SK-N-SH (cell line): ENCODE measurements around the gene PLOD3. TPM values are rescaled to one million over a fixed set of nuclear protein-coding genes. Genes with fewer than 3 reads are reported as not detected.

Experiments
- CTCF ChIA-PET: fragments of 300-600, 350-600 bp; formaldehyde crosslinking; extraction: SDS; loops from one replicate; lab custom pipeline; 2021; lab: Yijun Ruan, JAX
- POLR2A ChIA-PET: fragments of 350-600 bp; sonication (Branson Sonifier 250); formaldehyde crosslinking; extraction: SDS; loops from one replicate; lab custom pipeline; 2020; ENCODE audit warnings: antibody characterized with exemption, inconsistent platforms; lab: Yijun Ruan, JAX
- DNase-seq: peaks from one replicate; pipeline ENCODE4 v3.0.0; 2012
- H2AFZ ChIP-seq: fragments of 200-600 bp; sonication (generic); 2 replicates; pipeline ENCODE4 v1.8.1; 2016; ENCODE audit warnings: antibody characterized with exemption, mild to moderate bottlenecking, low read depth
- H3F3A ChIP-seq: fragments of 200-600 bp; sonication (generic); replicated peaks from 2 replicates; pipeline ENCODE3; 2016; ENCODE audit warnings: antibody characterized with exemption, mild to moderate bottlenecking; ENCODE audit not compliant: insufficient read depth
- H3K27ac ChIP-seq, 2 experiments: fragments of 200-500 bp in 1 of 2; fragments of 200-600 bp in 1 of 2; sonication (Bioruptor generic) in 1 of 2; sonication (generic), shearing (Covaris generic) in 1 of 2; 2 replicates each; pipeline versions ENCODE4 v1.5.1 to v1.6.1; 2014 to 2016; ENCODE audit warnings: low read depth in 2 of 2, inconsistent platforms in 1 of 2, low read length in 1 of 2, mild to moderate bottlenecking in 1 of 2, mixed read lengths in 1 of 2
- H3K27me3 ChIP-seq: fragments of 200-600 bp; sonication (generic), shearing (Covaris generic); 2 replicates; pipeline ENCODE4 v1.6.1; 2016; ENCODE audit warnings: mixed run types; ENCODE audit not compliant: insufficient read depth
- H3K36me3 ChIP-seq, 2 experiments: fragments of 200-500 bp in 1 of 2; fragments of 200-600 bp in 1 of 2; sonication (Bioruptor generic) in 1 of 2; sonication (generic) in 1 of 2; replicated peaks in 1 of 2; 2 replicates each; pipeline versions ENCODE3 to v1.5.1; 2014 to 2016; ENCODE audit warnings: low read length in 1 of 2, mild to moderate bottlenecking in 1 of 2; ENCODE audit not compliant: insufficient read depth in 2 of 2, control insufficient read depth in 1 of 2
- H3K4me1 ChIP-seq, 2 experiments: fragments of 200-500 bp in 1 of 2; fragments of 200-600 bp in 1 of 2; sonication (Bioruptor generic) in 1 of 2; sonication (generic), shearing (Covaris generic) in 1 of 2; 2 replicates each; pipeline versions ENCODE4 v1.5.1 to v1.6.1; 2014 to 2016; ENCODE audit warnings: low read depth in 1 of 2, low read length in 1 of 2, mixed run types in 1 of 2; ENCODE audit not compliant: insufficient read depth in 2 of 2, control insufficient read depth in 1 of 2
- H3K4me2 ChIP-seq: fragments of 200-600 bp; sonication (generic), shearing (Covaris generic); 2 replicates; pipeline ENCODE4 v1.6.1; 2017; ENCODE audit warnings: mixed run types
- H3K4me3 ChIP-seq, 2 experiments: fragments of 200-500 bp in 1 of 2; fragments of 200-600 bp in 1 of 2; sonication (Bioruptor generic) in 1 of 2; sonication (generic), shearing (Covaris generic) in 1 of 2; 2 replicates each; pipeline versions ENCODE4 v1.5.1 to v1.8.1; 2014 to 2016; ENCODE audit warnings: low read depth in 2 of 2, inconsistent platforms in 1 of 2, low read length in 1 of 2, mild to moderate bottlenecking in 1 of 2, mixed read lengths in 1 of 2, moderate library complexity in 1 of 2
- H3K79me2 ChIP-seq: fragments of 200-600 bp; sonication (generic); 2 replicates; pipeline ENCODE4 v1.8.1; 2017; ENCODE audit warnings: mild to moderate bottlenecking; ENCODE audit not compliant: insufficient read depth
- H3K9ac ChIP-seq: fragments of 200-600 bp; sonication (generic); 2 replicates; pipeline ENCODE4 v1.6.1; 2017; ENCODE audit warnings: mixed run types
- H3K9me2 ChIP-seq: fragments of 200-600 bp; sonication (generic); 2 replicates; pipeline ENCODE4 v1.6.1; 2017; ENCODE audit warnings: mixed run types
- H3K9me3 ChIP-seq: fragments of 200-600 bp; sonication (generic); 2 replicates; pipeline ENCODE4 v1.6.1; 2017; ENCODE audit warnings: mixed run types, mild to moderate bottlenecking, moderate library complexity
- H4K20me1 ChIP-seq: fragments of 200-600 bp; sonication (generic); 2 replicates; pipeline ENCODE4 v1.6.1; 2017; ENCODE audit warnings: mild to moderate bottlenecking, mixed run types; ENCODE audit not compliant: insufficient read depth
- EZH2phosphoT487 ChIP-seq: fragments of 200-600 bp; sonication (generic); IDR thresholded peaks from 2 replicates; pipeline ENCODE4 v1.6.1; 2017; ENCODE audit warnings: low read depth, mixed run types, mild to moderate bottlenecking, antibody characterized with exemption, moderate library complexity, borderline replicate concordance
- GABPA ChIP-seq: IDR thresholded peaks from 2 replicates; pipeline ENCODE4 v1.4.0; 2012; ENCODE audit warnings: low read depth, mild to moderate bottlenecking
- MAX ChIP-seq: IDR thresholded peaks from 2 replicates; pipeline ENCODE4 v1.4.0; 2012; ENCODE audit warnings: low read depth
- MEF2A ChIP-seq: IDR thresholded peaks from 2 replicates; pipeline ENCODE4 v1.4.0; 2012; ENCODE audit warnings: low read depth, borderline replicate concordance
- MXI1 ChIP-seq: IDR thresholded peaks from 2 replicates; pipeline ENCODE4 v1.6.1; 2012; ENCODE audit warnings: mild to moderate bottlenecking, low read depth, low read length, improper control_type of control experiment
- NRF1 ChIP-seq: IDR thresholded peaks from 2 replicates; pipeline ENCODE4 v1.6.1; 2012; ENCODE audit warnings: low read depth, mild to moderate bottlenecking, low read length
- RAD21 ChIP-seq: IDR thresholded peaks from 2 replicates; pipeline ENCODE4 v1.6.1; 2012; ENCODE audit warnings: mild to moderate bottlenecking, low read length
- RCOR1 ChIP-seq: fragments of 150-350 bp; IDR thresholded peaks from 2 replicates; pipeline ENCODE4 v1.6.1; 2017; ENCODE audit warnings: antibody characterized with exemption, low read length
- SIN3A ChIP-seq: IDR thresholded peaks from 2 replicates; pipeline ENCODE4 v1.6.1; 2012; ENCODE audit warnings: low read depth, mild to moderate bottlenecking, low read length, moderate library complexity, borderline replicate concordance
- TCF12 ChIP-seq: IDR thresholded peaks from 2 replicates; pipeline ENCODE4 v1.4.0; 2012
- TEAD4 ChIP-seq: IDR thresholded peaks from 2 replicates; pipeline ENCODE4 v1.4.0; 2012; ENCODE audit warnings: mild to moderate bottlenecking, borderline replicate concordance; ENCODE audit not compliant: insufficient read depth
- USF1 ChIP-seq: IDR thresholded peaks from 2 replicates; pipeline ENCODE4 v1.4.0; 2012; ENCODE audit warnings: low read depth, borderline replicate concordance
- USF2 ChIP-seq: fragments of 150-350 bp; IDR thresholded peaks from 2 replicates; pipeline ENCODE4 v1.6.1; 2017; ENCODE audit warnings: antibody characterized with exemption, low read length, low read depth, borderline replicate concordance
- YY1 ChIP-seq: IDR thresholded peaks from 2 replicates; pipeline ENCODE4 v1.4.0; 2012; ENCODE audit warnings: low read depth, mild to moderate bottlenecking
- WGBS: methylation state at CpG from one replicate; pipeline ENCODE4 v1.1.6; 2017; ENCODE audit warnings: low lambda C conversion rate; 5-methylcytosine and 5-hydroxymethylcytosine counted together
- polyA plus RNA-seq, 3 experiments: library from polyadenylated mRNA; depleted of rRNA; stranded (reverse); fragments of >200 nt; gene quantifications; 2 replicates each; pipeline ENCODE4 v1.2.3, GENCODE V29; 2012
- TF ChIP-seq, protein P1 (sequence below): IDR thresholded peaks from 2 replicates; pipeline ENCODE4 v1.6.1; 2012; ENCODE audit warnings: mild to moderate bottlenecking, low read depth, low read length, moderate library complexity
- TF ChIP-seq, protein P2 (sequence below): fragments of 200-600 bp; sonication (generic); IDR thresholded peaks from 2 replicates; pipeline ENCODE4 v1.6.1; 2017; ENCODE audit warnings: antibody characterized with exemption, mild to moderate bottlenecking, moderate library complexity
- TF ChIP-seq, protein P3 (sequence below): fragments of 150-350 bp; IDR thresholded peaks from 2 replicates; pipeline ENCODE4 v1.6.1; 2016; ENCODE audit warnings: mild to moderate bottlenecking, low read depth, low read length
- TF ChIP-seq, protein P4 (sequence below): IDR thresholded peaks from 2 replicates; pipeline ENCODE4 v1.4.0; 2012; ENCODE audit warnings: low read depth, borderline replicate concordance

The PLOD3 gene
- polyA plus RNA-seq, 1 of the 3 experiments (the other 2 are of a cell fraction), result 276 TPM

DNA sequence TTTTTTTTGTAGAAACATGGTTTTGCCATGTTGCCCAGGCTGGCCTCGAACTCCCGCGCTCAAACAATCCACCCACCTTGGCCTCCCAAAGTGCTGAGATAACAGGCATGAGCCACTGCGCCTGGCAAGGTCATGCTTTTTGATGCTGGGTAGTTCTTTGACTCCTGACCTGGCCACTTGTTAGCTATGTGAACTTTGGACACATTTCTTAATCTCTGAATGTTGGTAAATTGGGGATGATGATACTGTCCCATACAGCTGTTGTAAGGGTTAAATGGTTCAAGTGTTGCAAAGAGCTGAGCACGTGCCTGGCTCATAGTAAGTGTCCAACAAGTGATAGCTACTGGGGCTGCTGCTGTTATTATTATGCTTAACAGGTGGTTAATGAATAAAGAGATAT lies 2.9 kb upstream of the PLOD3 start:
- Histone ChIP-seq H3K4me3 (no peak overlapping the region), H3F3A (no peaks in the 10 kb centered on the region), H3K4me1 (peaks cover under 1 to 22% of the 10 kb centered on the region in 2 experiments; a peak in 2 of 4 replicates), H2AFZ (no peak overlapping the region), H3K36me3 (peaks cover 21 to 27% of the 10 kb centered on the region in 2 experiments), H4K20me1 (peaks cover 7% of the 10 kb centered on the region), H3K9me2 (no peaks in the 10 kb centered on the region), H3K27me3 (no peaks in the 10 kb centered on the region), H3K4me2 (peak overlapping the region; percentile 95; the same call in 1 of the 2 replicates), H3K79me2 (peaks cover 64% of the 10 kb centered on the region), H3K27ac (no peak overlapping the region), H3K9ac (no peak overlapping the region), H3K9me3 (no peaks in the 10 kb centered on the region)
- WGBS, result 86% methylated on average over 5 of the region's 5 CpGs
- CTCF ChIA-PET, result interaction anchor here (0.8 to 1.7 kb wide), 4 partner anchors 23 to 70 kb away, joined by 3 to 10 read pairs (median 4); no protein-coding TSS in a partner anchor
- no peak for DNase-seq
- POLR2A ChIA-PET, result interaction anchor here (1.1 kb wide), 1 partner anchor 18 kb away, joined by 3 read pairs; the partner anchor contains the start of gene CLDN15
- TF ChIP-seq, protein P1, sequence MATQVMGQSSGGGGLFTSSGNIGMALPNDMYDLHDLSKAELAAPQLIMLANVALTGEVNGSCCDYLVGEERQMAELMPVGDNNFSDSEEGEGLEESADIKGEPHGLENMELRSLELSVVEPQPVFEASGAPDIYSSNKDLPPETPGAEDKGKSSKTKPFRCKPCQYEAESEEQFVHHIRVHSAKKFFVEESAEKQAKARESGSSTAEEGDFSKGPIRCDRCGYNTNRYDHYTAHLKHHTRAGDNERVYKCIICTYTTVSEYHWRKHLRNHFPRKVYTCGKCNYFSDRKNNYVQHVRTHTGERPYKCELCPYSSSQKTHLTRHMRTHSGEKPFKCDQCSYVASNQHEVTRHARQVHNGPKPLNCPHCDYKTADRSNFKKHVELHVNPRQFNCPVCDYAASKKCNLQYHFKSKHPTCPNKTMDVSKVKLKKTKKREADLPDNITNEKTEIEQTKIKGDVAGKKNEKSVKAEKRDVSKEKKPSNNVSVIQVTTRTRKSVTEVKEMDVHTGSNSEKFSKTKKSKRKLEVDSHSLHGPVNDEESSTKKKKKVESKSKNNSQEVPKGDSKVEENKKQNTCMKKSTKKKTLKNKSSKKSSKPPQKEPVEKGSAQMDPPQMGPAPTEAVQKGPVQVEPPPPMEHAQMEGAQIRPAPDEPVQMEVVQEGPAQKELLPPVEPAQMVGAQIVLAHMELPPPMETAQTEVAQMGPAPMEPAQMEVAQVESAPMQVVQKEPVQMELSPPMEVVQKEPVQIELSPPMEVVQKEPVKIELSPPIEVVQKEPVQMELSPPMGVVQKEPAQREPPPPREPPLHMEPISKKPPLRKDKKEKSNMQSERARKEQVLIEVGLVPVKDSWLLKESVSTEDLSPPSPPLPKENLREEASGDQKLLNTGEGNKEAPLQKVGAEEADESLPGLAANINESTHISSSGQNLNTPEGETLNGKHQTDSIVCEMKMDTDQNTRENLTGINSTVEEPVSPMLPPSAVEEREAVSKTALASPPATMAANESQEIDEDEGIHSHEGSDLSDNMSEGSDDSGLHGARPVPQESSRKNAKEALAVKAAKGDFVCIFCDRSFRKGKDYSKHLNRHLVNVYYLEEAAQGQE, result no peak
- TF ChIP-seq NRF1 (no peak), RAD21 (no peak), RCOR1 (no peak), MEF2A (no peak), GABPA (no peak), EZH2phosphoT487 (no peak), TCF12 (no peak), USF1 (no peak), MAX (no peak), MXI1 (no peak), SIN3A (no peak), YY1 (no peak), TEAD4 (no peak), USF2 (no peak)
- TF ChIP-seq, protein P2, sequence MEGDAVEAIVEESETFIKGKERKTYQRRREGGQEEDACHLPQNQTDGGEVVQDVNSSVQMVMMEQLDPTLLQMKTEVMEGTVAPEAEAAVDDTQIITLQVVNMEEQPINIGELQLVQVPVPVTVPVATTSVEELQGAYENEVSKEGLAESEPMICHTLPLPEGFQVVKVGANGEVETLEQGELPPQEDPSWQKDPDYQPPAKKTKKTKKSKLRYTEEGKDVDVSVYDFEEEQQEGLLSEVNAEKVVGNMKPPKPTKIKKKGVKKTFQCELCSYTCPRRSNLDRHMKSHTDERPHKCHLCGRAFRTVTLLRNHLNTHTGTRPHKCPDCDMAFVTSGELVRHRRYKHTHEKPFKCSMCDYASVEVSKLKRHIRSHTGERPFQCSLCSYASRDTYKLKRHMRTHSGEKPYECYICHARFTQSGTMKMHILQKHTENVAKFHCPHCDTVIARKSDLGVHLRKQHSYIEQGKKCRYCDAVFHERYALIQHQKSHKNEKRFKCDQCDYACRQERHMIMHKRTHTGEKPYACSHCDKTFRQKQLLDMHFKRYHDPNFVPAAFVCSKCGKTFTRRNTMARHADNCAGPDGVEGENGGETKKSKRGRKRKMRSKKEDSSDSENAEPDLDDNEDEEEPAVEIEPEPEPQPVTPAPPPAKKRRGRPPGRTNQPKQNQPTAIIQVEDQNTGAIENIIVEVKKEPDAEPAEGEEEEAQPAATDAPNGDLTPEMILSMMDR, result no peak
- TF ChIP-seq, protein P3, sequence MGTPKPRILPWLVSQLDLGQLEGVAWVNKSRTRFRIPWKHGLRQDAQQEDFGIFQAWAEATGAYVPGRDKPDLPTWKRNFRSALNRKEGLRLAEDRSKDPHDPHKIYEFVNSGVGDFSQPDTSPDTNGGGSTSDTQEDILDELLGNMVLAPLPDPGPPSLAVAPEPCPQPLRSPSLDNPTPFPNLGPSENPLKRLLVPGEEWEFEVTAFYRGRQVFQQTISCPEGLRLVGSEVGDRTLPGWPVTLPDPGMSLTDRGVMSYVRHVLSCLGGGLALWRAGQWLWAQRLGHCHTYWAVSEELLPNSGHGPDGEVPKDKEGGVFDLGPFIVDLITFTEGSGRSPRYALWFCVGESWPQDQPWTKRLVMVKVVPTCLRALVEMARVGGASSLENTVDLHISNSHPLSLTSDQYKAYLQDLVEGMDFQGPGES, result no peak
- TF ChIP-seq, protein P4, sequence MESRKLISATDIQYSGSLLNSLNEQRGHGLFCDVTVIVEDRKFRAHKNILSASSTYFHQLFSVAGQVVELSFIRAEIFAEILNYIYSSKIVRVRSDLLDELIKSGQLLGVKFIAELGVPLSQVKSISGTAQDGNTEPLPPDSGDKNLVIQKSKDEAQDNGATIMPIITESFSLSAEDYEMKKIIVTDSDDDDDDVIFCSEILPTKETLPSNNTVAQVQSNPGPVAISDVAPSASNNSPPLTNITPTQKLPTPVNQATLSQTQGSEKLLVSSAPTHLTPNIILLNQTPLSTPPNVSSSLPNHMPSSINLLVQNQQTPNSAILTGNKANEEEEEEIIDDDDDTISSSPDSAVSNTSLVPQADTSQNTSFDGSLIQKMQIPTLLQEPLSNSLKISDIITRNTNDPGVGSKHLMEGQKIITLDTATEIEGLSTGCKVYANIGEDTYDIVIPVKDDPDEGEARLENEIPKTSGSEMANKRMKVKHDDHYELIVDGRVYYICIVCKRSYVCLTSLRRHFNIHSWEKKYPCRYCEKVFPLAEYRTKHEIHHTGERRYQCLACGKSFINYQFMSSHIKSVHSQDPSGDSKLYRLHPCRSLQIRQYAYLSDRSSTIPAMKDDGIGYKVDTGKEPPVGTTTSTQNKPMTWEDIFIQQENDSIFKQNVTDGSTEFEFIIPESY, result no peak
